Thymus (tissue), 11 donors: ENCODE results near the gene ZNF536. TPM values are rescaled to one million over a fixed set of nuclear protein-coding genes. Genes with fewer than 3 reads are reported as not detected.

Source experiments
- DNase-seq, 9 donors: peaks; one replicate each; pipeline ENCODE4 v3.0.0-alpha.2; 2013; ENCODE audit warnings: low spot score in 9 of 9, low read depth in 6 of 9, missing footprints in 1 of 9
- H3K27ac ChIP-seq, 2 donors: one replicate each; pipeline ENCODE4 v1.5.1; 2013; ENCODE audit warnings: control low read depth in 1 of 2, low read depth in 1 of 2, low read length in 1 of 2, mild to moderate bottlenecking in 1 of 2, moderate library complexity in 1 of 2
- H3K27me3 ChIP-seq, 2 donors: one replicate each; pipeline ENCODE4 v1.5.1; 2013; ENCODE audit warnings: low read length in 1 of 2; ENCODE audit not compliant: control insufficient read depth in 2 of 2, insufficient read depth in 1 of 2
- H3K36me3 ChIP-seq, 2 donors: one replicate each; pipeline ENCODE4 v1.5.1; 2013; ENCODE audit warnings: low read length in 1 of 2, mild to moderate bottlenecking in 1 of 2, moderate library complexity in 1 of 2; ENCODE audit not compliant: control insufficient read depth in 2 of 2, insufficient read depth in 2 of 2
- H3K4me1 ChIP-seq, 2 donors: one replicate each; pipeline ENCODE4 v1.5.1; 2013; ENCODE audit warnings: low read length in 2 of 2; ENCODE audit not compliant: control insufficient read depth in 2 of 2, insufficient read depth in 2 of 2
- H3K4me3 ChIP-seq, 2 donors: one replicate each; pipeline ENCODE4 v1.5.1; 2013; ENCODE audit warnings: low read length in 2 of 2, control low read depth in 1 of 2, mild to moderate bottlenecking in 1 of 2
- H3K9me3 ChIP-seq, 2 donors: one replicate each; pipeline ENCODE4 v1.5.1; 2013; ENCODE audit warnings: low read length in 1 of 2, mild to moderate bottlenecking in 1 of 2; ENCODE audit not compliant: control insufficient read depth in 2 of 2, insufficient read depth in 1 of 2
- WGBS: extraction: QIAGEN DNeasy Blood & Tissue Kit; methylation state at CpG from one replicate; pipeline ENCODE4 v1.1.7; 2013; 5-methylcytosine and 5-hydroxymethylcytosine counted together
- polyA plus RNA-seq: library from polyadenylated mRNA; stranded (reverse); fragments of 200-250 nt; gene quantifications from one replicate; pipeline ENCODE4 v1.2.3, GENCODE V29; 2013
- total RNA-seq: library from RNA; stranded (reverse); fragments of 120-200 nt; gene quantifications from one replicate; pipeline ENCODE4 v1.2.4, GENCODE V29; 2013
- donor health status: healthy.

The ZNF536 gene
- total and polyA plus RNA-seq, 2 donors = 0.05 to 0.11 TPM

GRCh38 chr19:30330266-30330665, 41.9 kb upstream of the ZNF536 start:
- no peaks in the 10 kb centered on the region for H3K27me3 ChIP-seq
- H3K9me3 ChIP-seq = no peaks in the 10 kb centered on the region
- no peak overlapping the region for H3K4me3 ChIP-seq
- WGBS = 77% methylated on average over 4 of the region's 4 CpGs
- no peaks in the 10 kb centered on the region for H3K36me3 ChIP-seq
- no peak overlapping the region for H3K27ac ChIP-seq
- no peaks in the 10 kb centered on the region for H3K4me1 ChIP-seq
- DNase-seq = no peak

- no peak overlapping the region for H3K4me3 ChIP-seq
- no peak overlapping the region for H3K27ac ChIP-seq
- H3K27me3 ChIP-seq = no peaks in the 10 kb centered on the region
- 85% methylated on average over 10 of the region's 10 CpGs for WGBS
- no peaks in the 10 kb centered on the region for H3K4me1 ChIP-seq
- H3K36me3 ChIP-seq = no peaks in the 10 kb centered on the region
- DNase-seq = no peak
- H3K9me3 ChIP-seq = no peaks in the 10 kb centered on the region
Measured at GRCh38 chr19:30332445-30333234, 39.5 kb upstream of the ZNF536 start.

DNA sequence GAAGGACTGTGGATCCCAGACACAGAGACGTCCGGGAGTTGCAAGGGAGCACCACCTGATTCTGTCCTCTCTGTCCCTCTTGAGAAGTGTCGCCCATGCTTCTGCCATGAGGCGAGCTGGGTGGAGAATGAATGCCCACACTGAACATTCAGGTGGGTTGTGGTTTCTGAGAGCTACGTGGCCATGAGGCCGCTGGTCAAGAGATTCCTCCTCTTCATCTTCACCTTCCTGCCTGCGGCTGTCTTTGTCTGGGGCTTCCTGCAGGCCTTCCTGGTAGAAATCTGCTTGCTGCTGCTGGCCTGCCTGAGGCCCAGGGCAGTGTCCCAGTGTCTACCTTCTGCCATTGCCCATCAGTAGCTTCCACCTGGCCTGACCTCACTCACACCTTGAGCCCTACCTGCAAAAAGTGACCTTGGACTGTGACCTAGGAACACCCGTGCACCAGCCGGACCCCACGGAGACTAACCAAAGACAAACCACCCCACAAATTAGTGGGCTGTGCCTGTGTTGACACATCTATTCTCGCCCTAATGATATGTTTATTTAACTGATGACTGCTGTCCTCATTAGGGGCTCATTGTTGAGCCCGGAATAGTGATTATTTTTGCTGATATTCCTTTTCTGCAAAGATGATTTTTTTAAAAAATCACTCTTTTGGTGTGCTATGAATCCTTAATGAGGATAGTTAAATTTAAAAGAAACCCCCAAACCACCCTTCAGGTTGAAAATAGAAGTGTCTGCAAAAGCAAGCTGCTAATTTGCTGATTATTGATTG, 38.7 kb upstream of the ZNF536 start:
- no peak overlapping the region for H3K4me3 ChIP-seq
- no peaks in the 10 kb centered on the region for H3K9me3 ChIP-seq
- no peak for DNase-seq
- H3K36me3 ChIP-seq = no peaks in the 10 kb centered on the region
- 85% methylated on average over 12 of the region's 12 CpGs for WGBS
- no peaks in the 10 kb centered on the region for H3K27me3 ChIP-seq
- H3K27ac ChIP-seq = no peak overlapping the region
- H3K4me1 ChIP-seq = no peaks in the 10 kb centered on the region

DNA sequence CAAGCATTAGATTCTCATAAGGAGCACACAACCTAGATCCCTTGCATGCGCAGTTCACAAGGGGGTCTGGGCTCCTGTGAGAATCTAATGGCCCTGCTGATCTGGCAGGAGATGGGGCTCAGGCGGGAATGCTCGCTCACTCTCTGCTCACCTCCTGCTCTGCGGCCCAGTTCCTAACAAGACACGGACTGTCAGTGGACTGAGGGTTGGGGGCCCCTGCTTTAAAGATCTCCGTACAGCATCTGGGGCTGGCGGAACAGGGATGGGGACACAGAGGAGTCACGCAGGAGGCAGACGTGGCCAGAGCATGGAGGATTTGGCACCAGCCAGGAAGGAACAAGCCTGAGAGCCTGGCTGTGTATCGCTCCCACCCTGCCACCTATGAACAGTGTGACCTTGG, 37.3 kb upstream of the ZNF536 start:
- no peaks in the 10 kb centered on the region for H3K36me3 ChIP-seq
- WGBS = 97% methylated on average over 10 of the region's 10 CpGs
- H3K9me3 ChIP-seq = no peaks in the 10 kb centered on the region
- no peaks in the 10 kb centered on the region for H3K27me3 ChIP-seq
- no peaks in the 10 kb centered on the region for H3K4me1 ChIP-seq
- H3K4me3 ChIP-seq = no peak overlapping the region
- DNase-seq = no peak
- no peak overlapping the region for H3K27ac ChIP-seq

DNA sequence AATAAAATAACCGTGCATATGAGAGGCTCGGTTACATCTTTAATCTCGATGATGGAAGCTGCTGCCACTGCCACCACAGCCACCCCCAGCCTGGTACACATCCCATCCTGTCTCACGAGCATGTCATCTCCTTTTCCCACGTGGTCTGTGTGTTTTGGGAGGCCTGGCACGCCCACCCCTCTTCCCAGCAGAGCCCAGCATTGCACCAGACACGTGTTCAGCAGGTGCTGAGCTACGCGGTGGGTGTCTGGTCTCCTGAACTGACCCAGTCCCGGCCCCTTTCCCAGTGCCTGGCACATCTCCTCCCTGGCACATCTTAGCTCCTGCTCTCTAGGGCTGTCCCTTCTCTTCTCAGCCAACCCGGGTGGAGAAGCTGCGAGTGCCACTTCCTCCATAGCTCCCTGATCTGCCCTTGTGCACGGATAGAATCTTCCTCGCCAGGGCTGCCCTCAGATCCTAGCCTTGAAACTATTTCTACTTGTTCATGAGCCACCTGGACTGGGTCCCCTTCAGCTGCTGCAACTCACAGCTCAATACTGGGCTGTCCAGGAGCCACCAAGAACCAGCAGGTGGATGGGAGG, 36.8 kb upstream of the ZNF536 start:
- no peaks in the 10 kb centered on the region for H3K9me3 ChIP-seq
- no peaks in the 10 kb centered on the region for H3K36me3 ChIP-seq
- no peak overlapping the region for H3K27ac ChIP-seq
- no peak overlapping the region for H3K4me3 ChIP-seq
- H3K27me3 ChIP-seq = no peaks in the 10 kb centered on the region
- no peak for DNase-seq
- H3K4me1 ChIP-seq = no peaks in the 10 kb centered on the region
- WGBS = 88% methylated on average over 14 of the region's 14 CpGs

DNA sequence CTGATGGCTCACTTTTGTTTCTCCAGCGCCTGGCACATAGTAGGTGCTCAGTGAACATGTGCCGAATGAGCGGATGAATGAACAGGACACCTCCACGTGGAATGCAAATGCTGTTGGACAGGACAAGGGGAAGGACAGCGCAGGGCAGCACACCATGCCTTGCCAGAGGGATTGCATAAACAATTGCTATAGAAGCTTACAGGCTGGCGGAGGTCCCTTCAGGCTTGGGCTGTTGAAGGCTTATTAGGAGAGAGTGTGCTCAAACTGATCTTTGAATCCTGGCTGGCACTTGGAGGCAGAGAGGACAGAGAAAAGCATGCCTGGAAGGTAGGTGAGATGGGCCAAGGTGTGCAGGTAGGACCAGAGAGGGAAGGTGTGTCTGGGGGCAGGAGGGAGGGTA, 35.9 kb upstream of the ZNF536 start:
- WGBS = 93% methylated on average over 6 of the region's 6 CpGs
- H3K36me3 ChIP-seq = no peaks in the 10 kb centered on the region
- H3K27ac ChIP-seq = no peak overlapping the region
- no peaks in the 10 kb centered on the region for H3K9me3 ChIP-seq
- no peaks in the 10 kb centered on the region for H3K27me3 ChIP-seq
- H3K4me3 ChIP-seq = no peak overlapping the region
- DNase-seq = no peak
- no peaks in the 10 kb centered on the region for H3K4me1 ChIP-seq

GRCh38 chr19:30338041-30338456, 34.1 kb upstream of the ZNF536 start:
- Histone ChIP-seq H3K9me3 (no peaks in the 10 kb centered on the region), H3K27ac (no peak overlapping the region), H3K27me3 (no peaks in the 10 kb centered on the region), H3K36me3 (no peaks in the 10 kb centered on the region), H3K4me3 (no peak overlapping the region), H3K4me1 (no peaks in the 10 kb centered on the region)
- DNase-seq = no peak
- WGBS = 94% methylated on average over 3 of the region's 3 CpGs

- Histone ChIP-seq H3K36me3 (no peaks in the 10 kb centered on the region), H3K27me3 (no peaks in the 10 kb centered on the region), H3K4me3 (no peak overlapping the region), H3K4me1 (no peaks in the 10 kb centered on the region), H3K9me3 (no peaks in the 10 kb centered on the region), H3K27ac (no peak overlapping the region)
- DNase-seq = no peak
- WGBS = 87% methylated on average over 12 of the region's 12 CpGs
Measured at GRCh38 chr19:30338878-30339623, 33.1 kb upstream of the ZNF536 start.
